Measurements from ENCODE around the gene ZDHHC22. TPM values are rescaled to one million over a fixed set of nuclear protein-coding genes. Genes with fewer than 3 reads are reported as not detected.

ZDHHC22 gene
- total RNA-seq, 1 experiment from 2014 or later, result 11.3 TPM

DNA sequence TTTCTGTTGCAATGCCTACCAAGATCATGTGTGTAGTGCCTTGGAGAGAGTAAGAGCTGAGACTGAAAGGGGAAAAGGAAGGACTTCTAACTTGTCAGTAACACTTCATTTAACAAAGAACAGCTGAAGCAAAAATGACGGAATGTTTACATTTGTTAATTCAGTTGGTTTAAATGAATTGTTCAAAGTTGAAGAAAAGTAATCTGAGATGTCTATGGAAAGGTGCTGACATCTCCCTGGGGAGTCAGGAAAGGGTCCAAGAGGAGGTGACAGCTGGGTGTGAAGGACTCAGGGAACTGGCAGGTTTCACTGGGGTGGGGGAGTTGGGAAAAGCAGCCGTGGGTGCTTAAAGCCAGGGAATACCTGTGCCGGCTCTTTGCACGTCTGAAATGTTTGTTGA is 47.9 kb upstream of the ZDHHC22 start:
- Mint-ChIP-seq H3K27me3 (ENCODE audit: low read depth) (no peaks in the 10 kb centered on the region), H3K4me1 (peaks cover 13 to 18% of the 10 kb centered on the region in 2 experiments), H3K36me3 (ENCODE audit: insufficient read depth in 1 of 3, low read depth in 3 of 3) (no peaks in the 10 kb centered on the region; a peak in 1 of 7 replicates), H3K9me3 (no peaks in the 10 kb centered on the region), H3K27ac (no peak overlapping the region), H3K4me3 (no peak overlapping the region; a peak in 1 of 5 replicates)
- no peak overlapping the region for H3K23ac ChIP-seq (ENCODE audit: insufficient read length, low read depth, low read length)
- H3T11ph ChIP-seq (ENCODE audit: low read length), result no peak overlapping the region
- no peak overlapping the region for H4K8ac ChIP-seq (replicated peaks; ENCODE audit: insufficient read length, low read depth, low read length)
- no peak overlapping the region for H2BK15ac ChIP-seq (ENCODE audit: low read depth, low read length)
- H3K4me2 ChIP-seq (ENCODE audit: insufficient read depth, insufficient read length, low read length), result no peak overlapping the region
- no CpG with 5 or more reads among the region's 4 CpGs for WGBS (ENCODE audit: extremely low coverage, insufficient read length, low lambda C conversion rate)
- no peak overlapping the region for H4K91ac ChIP-seq (ENCODE audit: insufficient read length, low read depth, low read length)
- DNase-seq, result no peak
- no peak overlapping the region for H3K56ac ChIP-seq (ENCODE audit: insufficient read length, low read depth, low read length)
- no peak overlapping the region for H3K4ac ChIP-seq (ENCODE audit: low read depth, low read length)
- H4K5ac ChIP-seq (ENCODE audit: insufficient read length, low read depth, low read length), result no peak overlapping the region
- H3K14ac ChIP-seq (ENCODE audit: insufficient read depth, low read length), result no peak overlapping the region
- no peak overlapping the region for H3K18ac ChIP-seq (ENCODE audit: insufficient read length, low read depth, low read length)
- no peak overlapping the region for H3K27ac ChIP-seq (ENCODE audit: insufficient read length, low read depth, low read length)
- H3K79me1 ChIP-seq (ENCODE audit: insufficient read depth, low read depth, low read length, poor library complexity, severe bottlenecking), result no peaks in the 10 kb centered on the region
- no peaks in the 10 kb centered on the region for H4K20me1 ChIP-seq (ENCODE audit: control insufficient read depth, insufficient read depth, insufficient read length)
- no peak for TF ChIP-seq CTCF (conservative IDR thresholded peaks at IDR 0.05)
- no peaks in the 10 kb centered on the region for H3K9me3 ChIP-seq (ENCODE audit: control insufficient read depth, low read depth, low read length)
- H2AFZ ChIP-seq (ENCODE audit: low read length), result no peak overlapping the region
- no peak overlapping the region for H2BK20ac ChIP-seq (ENCODE audit: low read depth, low read length, poor library complexity, severe bottlenecking)
- no peak overlapping the region for H2BK5ac ChIP-seq (ENCODE audit: insufficient read length, low read length)
- no peak overlapping the region for H2AK5ac ChIP-seq (ENCODE audit: insufficient read length, low read length)
- H3K79me2 ChIP-seq (ENCODE audit: insufficient read depth, low read length), result no peaks in the 10 kb centered on the region
- H3K4me1 ChIP-seq (ENCODE audit: insufficient read depth, low read length), result no peaks in the 10 kb centered on the region
- H3K27me3 ChIP-seq (ENCODE audit: insufficient read depth, low read length), result no peaks in the 10 kb centered on the region
- H2BK120ac ChIP-seq (ENCODE audit: low read depth, low read length, poor library complexity, severe bottlenecking), result no peak overlapping the region
- H2BK12ac ChIP-seq (ENCODE audit: insufficient read length, low read depth, low read length), result no peak overlapping the region
- no peak overlapping the region for H3K9ac ChIP-seq (ENCODE audit: extremely low read depth, insufficient read length, low read length)
- H3K23me2 ChIP-seq (ENCODE audit: insufficient read length, low read depth, low read length, poor library complexity, severe bottlenecking), result no peaks in the 10 kb centered on the region

All from H9 (cell line).